ENCODE results near the gene MEN1.
A peak's percentile ranks its signal among the peaks of the same experiment; 100 is the strongest.

MEN1 gene

DNA sequence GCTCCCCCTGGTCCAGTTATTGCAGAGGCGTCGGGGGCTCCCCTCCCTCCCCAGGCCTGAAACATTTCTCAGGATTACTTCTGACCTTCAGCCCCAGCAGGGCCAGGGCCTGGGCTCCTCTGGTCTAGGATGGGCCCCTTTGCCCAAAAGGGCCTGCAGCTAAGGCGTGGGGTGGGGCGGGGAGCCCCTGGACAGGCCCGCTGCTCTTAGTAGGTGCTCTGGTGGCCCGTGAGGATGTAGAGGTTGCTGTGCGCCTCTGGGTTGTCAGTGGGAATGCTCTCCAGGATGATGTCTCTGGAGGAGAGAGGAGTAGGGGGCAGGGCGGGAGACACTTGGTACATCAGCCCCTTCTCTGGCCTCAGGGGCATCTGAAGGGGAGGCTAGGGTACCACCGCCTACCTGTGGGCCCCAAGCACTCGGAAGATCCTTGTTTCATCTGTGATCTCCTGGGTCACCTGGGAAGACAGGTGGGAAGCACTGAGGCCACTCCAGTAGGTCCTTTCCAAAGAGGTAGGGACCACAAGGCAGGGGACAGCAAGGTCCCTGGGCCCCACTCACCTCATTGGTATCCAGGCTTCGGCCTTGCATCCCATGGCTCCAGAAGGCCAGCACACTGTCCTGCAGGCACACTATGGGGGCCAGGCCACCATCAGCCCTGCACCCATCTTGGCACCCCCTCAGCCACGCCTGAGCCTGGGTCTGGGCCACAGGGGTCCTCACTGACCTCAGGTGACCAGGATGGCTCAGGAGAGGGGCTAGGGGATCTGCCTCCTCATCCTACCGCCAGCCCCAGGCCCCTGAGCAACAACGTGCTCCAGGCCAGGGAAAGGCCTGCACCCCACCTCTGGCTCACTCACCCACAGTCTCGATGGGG lies 20.8 kb downstream of the MEN1 start:
- no peaks in the 10 kb centered on the region for H3K27me3 Mint-ChIP-seq
- peaks cover 2% of the 10 kb centered on the region for H3K36me3 Mint-ChIP-seq
- no peak overlapping the region for H3K4me3 Mint-ChIP-seq
- no peaks in the 10 kb centered on the region for H3K9me3 Mint-ChIP-seq
- no peak overlapping the region for H3K27ac Mint-ChIP-seq
- peaks cover 22% of the 10 kb centered on the region for H3K4me1 Mint-ChIP-seq

DNA sequence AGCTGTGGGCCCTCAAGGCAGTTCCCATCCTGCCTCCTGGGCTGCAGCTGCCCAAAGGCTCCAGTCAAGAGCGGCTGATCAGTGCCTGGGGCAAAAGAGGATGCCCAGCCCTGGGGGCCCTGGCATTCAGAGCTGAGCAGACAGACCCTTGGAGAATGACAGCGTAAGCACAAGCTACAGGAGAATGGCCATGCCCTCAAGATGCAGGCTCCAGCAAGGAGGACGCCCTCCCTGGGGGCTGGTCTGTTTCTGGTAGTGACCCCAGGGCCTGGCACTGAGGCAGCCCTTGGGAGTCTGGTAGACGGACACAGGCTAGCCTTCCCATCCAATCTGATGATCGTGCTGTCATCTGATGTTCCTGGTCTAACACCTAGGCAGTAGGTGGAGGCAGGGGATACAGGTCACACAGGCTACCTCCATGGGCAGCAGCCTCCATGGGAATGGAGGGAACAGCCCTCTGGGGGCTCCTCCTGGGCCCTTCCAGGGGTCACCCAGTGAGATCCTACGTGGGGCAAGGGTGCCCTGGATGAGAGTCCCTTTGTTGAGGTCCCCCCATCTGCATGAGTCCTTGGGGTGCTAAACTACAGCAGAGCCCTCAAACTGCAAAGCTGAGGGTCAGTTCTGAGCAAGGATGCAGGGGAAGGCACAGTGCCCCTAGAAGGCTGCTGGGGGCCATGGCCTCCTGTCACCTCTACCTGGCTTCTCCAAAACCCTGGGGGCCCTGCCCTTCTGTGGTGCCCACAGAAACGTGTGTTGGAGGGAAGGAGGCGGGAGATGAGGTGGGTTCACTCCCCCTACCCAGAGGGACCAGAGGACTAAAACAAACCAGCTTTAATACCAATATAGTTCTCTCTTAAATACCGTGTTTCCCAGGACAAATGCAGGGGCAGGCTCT lies 21.8 kb downstream of the MEN1 start:
- Mint-ChIP-seq H3K36me3 (peaks cover 2% of the 10 kb centered on the region), H3K27me3 (no peaks in the 10 kb centered on the region), H3K27ac (no peak overlapping the region), H3K4me3 (no peak overlapping the region), H3K4me1 (peaks cover 12% of the 10 kb centered on the region), H3K9me3 (no peaks in the 10 kb centered on the region)

DNA sequence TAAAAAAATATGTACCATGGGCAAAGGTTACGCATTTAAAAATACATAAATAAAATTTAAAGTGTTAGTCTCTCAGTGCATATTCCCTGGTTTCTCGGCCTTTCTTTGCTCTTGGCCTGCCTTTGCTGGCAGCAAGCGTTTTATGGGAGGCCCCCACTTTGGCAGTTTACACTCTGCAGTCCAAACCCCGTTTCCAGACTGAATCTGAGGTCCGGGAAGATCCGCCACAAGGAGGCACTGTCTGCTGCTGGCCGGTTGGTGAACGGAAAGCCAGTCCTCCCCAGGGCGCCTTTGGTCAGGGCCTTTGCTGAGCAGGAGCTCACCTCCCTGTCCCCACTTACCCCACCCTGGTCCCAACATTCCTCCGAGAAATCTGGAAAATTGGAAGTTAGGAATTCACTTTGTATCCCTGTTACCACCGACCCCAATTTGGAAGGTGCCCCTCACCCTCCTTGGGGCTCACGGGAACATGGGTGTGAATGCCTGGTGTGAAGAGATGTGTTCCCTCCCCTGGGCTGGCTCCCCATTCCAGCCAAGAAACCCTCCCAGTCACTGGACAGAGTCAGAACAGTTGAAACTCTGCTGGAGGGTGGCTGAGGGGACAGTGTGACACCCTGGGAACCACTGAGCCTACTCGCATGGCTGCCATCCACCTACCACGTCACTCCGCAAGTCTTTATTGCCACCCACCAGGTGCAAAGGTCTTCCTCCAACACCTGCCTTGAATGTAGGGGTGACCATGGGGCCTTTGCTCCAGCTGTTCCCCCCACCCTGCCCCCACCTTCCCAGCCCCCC lies 22.6 kb downstream of the MEN1 start:
- Mint-ChIP-seq H3K4me3 (no peak overlapping the region), H3K27ac (no peak overlapping the region), H3K27me3 (no peaks in the 10 kb centered on the region), H3K36me3 (peaks cover 2% of the 10 kb centered on the region), H3K4me1 (peaks cover 9% of the 10 kb centered on the region), H3K9me3 (no peaks in the 10 kb centered on the region)

DNA sequence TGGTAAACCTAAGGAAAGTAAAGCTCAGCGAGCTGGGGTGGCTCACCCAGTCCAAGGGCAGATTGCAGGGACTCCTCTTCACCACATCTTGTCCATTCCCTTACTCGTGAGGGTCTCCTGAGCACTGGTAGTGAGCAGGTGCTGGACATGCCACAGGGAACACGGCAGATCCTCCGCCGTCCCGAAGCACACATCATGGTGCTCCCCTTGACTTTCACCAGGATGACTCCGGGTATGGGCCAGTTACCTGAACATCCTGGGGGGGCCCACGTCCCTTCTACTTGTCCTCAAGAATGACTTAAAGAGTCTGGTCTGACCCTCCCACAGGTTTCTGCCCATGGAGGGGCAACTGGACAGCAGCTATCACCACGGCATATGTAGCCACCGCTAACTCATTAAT lies 24.0 kb downstream of the MEN1 start:
- Mint-ChIP-seq H3K27me3 (no peaks in the 10 kb centered on the region), H3K4me1 (peaks cover 14% of the 10 kb centered on the region), H3K36me3 (peaks cover 2% of the 10 kb centered on the region), H3K9me3 (no peaks in the 10 kb centered on the region), H3K4me3 (no peak overlapping the region), H3K27ac (no peak overlapping the region)

DNA sequence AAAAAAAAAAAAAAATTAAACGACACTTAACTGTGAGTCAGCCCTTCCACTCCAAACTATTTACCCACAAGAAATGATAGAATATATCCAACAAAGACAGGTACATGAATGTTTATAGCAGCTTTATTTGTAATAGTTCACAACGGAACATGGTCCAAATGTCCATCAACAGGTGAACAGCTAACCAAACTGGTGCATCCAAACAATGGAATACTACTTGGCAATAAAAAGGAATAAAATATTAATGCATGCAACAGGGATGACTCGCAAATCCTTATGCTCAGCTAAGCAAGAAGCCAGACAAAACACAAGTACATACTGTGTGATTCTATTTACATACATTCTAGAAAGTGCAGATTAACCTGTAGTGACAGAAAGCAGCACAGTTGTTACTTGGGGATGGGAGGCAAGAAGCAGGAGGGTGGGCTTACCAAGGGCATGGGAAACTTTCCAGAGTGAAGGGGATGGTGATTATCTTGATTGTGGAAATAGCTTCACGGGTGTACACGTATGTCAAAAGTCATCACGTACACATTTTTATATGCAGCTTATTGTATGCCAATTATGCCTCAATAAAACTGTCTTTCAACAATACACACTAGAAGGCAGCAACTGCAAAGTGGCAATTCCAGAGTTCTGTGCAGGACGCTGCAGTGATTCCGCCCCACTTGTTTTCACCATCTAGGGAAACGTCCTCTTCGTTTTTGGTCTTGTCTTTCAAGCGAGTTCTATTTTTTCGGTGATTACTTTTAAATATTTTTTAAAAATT lies 25.4 kb downstream of the MEN1 start:
- H3K4me1 Mint-ChIP-seq, result peaks cover 27% of the 10 kb centered on the region
- H3K4me3 Mint-ChIP-seq, result no peak overlapping the region
- H3K9me3 Mint-ChIP-seq, result no peaks in the 10 kb centered on the region
- peaks cover 2% of the 10 kb centered on the region for H3K36me3 Mint-ChIP-seq
- peak overlapping the region; percentile 59 for H3K27ac Mint-ChIP-seq
- no peaks in the 10 kb centered on the region for H3K27me3 Mint-ChIP-seq

DNA sequence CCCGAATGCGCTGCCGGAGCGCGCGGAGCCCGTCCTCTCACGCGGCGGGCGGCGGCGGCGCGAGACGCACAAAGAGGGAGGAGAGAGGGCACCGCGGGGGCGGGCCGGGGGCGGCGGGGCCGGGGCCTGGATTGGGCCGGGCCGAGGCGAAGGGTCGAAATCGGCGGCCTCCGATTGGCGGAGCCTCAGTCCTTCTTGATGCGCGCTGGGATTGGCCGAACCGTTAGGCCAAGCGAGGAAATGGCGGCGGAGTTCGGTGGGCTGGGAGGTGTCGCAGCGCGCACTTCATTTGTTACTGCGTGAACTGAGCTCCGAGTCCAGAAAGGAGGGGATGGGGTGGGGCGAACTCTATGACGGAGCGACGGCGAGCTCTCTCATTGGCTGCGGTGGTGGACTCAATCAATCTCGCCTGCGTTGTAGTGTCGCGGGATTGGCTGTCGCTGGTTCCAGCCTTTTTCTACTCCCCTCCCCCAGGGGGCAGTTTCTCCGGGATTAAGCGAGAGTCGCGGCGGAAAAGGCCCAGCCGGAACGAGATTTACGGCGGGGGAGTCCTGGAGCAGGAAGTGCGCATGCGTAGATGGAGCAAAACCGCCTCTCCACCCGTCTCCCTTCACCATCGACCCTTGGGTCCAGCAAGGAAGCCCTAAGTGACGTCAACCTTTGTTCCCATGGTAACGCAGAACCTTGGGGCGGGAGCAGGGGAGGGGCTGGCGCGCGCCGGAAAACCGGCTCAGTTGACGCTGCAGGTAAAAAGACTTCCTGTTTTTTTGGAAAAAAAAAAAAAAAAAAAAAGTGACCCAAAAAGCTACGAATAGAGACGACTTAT lies 31.7 kb downstream of the MEN1 start, which contains the start of gene SF1:
Gene SF1 (minus strand): TSS at position 70 of the 826 bp plus-strand sequence. CDS start 150 bp downstream, outside the sequence.
- Mint-ChIP-seq H3K9me3 (no peaks in the 10 kb centered on the region), H3K4me3 (peak within 1 kb of the TSS; percentile 95), H3K4me1 (peaks cover 61% of the 10 kb centered on the region), H3K36me3 (peaks cover 24% of the 10 kb centered on the region), H3K27ac (peak within 1 kb of the TSS; percentile 99), H3K27me3 (no peaks in the 10 kb centered on the region)

DNA sequence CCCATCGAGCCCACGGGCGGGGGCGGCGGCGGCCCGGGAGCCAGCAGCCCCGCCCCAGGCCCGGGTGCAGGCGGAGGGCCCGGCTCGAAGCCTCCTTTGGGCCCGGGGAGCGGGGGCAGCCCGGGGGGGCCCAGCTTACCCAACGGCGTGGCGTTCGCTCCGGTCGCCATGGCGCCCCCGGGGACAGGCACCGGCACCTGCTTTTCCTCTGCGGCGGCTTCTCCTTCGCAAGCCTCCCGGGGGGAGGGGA lies 32.2 kb downstream of the MEN1 start:
- Mint-ChIP-seq H3K9me3 (no peaks in the 10 kb centered on the region), H3K36me3 (peaks cover 29% of the 10 kb centered on the region), H3K4me3 (peak overlapping the region; percentile 95), H3K4me1 (peaks cover 66% of the 10 kb centered on the region), H3K27ac (no peak overlapping the region), H3K27me3 (no peaks in the 10 kb centered on the region)

DNA sequence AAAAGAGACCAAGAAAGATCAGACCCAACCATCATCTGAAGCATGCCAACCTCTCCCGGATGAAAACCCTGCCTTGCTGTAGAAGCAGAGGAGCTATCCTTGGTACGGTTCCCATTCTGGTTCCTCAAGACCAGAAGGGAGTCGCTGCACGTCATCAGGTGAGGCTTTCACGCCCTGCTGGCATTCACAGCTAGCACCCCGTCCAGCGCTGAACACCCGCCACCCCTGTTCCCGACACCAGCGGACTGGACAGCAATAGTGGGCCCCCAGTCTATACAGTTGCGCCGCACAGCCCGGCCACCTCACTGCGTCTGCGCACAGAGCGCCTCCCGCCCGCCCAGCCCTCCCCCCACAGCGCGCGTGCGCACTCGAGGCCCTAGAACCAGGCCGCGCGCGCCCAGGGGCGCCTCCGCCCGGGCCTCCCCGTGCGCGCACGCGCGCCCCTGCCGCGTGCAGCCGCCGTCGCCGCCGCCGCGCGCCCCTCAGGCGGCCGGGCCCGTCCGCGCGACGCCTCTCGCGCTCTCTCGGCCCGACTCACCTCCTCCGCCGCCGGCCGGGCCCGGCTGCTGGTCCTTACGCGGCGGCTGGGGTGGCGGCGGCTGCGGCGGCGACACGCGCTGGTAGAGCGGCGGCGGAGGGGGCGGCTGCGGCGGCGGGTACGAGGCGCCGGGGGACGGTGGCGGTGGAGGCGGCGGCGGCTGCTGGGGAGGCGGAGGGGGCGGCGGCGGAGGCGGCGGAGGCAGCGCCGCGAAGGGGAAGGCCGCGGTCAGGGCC lies 32.7 kb downstream of the MEN1 start:
- no peaks in the 10 kb centered on the region for H3K9me3 Mint-ChIP-seq
- peak overlapping the region; percentile 95 for H3K4me3 Mint-ChIP-seq
- H3K27ac Mint-ChIP-seq, result peak overlapping the region; percentile 86
- peaks cover 31% of the 10 kb centered on the region for H3K36me3 Mint-ChIP-seq
- no peaks in the 10 kb centered on the region for H3K27me3 Mint-ChIP-seq
- H3K4me1 Mint-ChIP-seq, result peaks cover 71% of the 10 kb centered on the region

DNA sequence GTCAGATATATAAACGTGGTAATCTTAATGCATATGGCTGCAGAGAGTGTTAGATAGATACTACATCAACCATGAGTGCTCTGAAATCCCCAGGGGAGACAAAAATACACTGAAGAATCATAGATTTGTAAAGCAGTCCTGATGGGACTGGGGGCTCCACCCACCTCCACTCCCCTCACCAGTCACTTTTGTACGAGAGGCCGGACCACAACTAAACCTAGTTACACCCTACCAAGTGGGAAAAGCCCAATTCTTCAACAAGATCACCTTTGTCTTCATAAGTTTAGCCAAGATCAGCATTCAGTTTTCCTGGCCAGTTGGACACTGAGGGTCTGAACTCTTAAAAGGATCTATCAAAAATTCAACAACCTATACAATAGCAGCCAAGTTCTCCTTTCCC lies 33.5 kb downstream of the MEN1 start:
- peaks cover 74% of the 10 kb centered on the region for H3K4me1 Mint-ChIP-seq

DNA sequence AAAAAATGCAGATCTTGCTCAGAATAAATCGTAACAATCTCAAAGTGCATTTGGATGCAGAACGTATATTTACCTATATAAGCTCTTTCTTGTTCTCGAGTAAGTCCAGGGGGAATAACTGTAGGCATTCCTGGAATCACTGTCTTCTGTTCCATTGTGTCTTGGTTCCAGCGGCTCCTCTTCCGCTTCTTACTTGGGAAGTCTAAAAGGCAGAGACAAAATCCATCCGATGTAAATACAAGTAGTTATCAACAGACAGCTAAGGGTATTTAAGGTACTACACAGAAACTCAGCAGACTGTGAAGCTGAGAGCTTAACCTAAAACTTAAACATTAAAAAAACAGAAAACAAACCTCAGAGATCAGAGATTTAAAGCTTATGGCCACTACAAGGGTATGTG lies 33.9 kb downstream of the MEN1 start:
- Mint-ChIP-seq H3K4me3 (peak overlapping the region; percentile 95), H3K27ac (peak overlapping the region; percentile 86), H3K4me1 (peaks cover 79% of the 10 kb centered on the region), H3K9me3 (no peaks in the 10 kb centered on the region), H3K27me3 (no peaks in the 10 kb centered on the region), H3K36me3 (peaks cover 38% of the 10 kb centered on the region)

More for the DNA sequence above, 33.5 kb downstream of the MEN1 start:
- Mint-ChIP-seq H3K9me3 (no peaks in the 10 kb centered on the region), H3K36me3 (peaks cover 36% of the 10 kb centered on the region), H3K27me3 (no peaks in the 10 kb centered on the region), H3K4me3 (peak overlapping the region; percentile 95), H3K27ac (peak overlapping the region; percentile 86)

DNA sequence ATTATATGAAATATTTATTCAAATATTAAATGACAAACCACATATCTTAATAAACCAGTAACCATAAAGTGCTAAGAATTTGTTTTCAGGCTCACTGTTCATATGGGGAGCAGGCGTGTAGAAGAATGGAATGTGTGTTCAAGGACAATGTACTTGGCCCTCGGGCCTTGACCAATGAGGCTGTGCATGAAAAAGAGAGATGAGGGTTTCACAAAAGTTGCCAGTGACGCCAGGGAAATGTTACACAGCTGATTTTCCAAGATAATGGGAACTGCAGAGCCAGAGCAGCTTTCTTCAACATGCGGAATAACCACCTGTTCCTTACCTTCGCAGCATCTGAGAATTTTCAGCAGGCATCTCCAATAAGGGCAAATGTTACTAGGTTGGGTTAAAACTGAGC lies 36.2 kb downstream of the MEN1 start:
- Mint-ChIP-seq H3K27me3 (no peaks in the 10 kb centered on the region), H3K9me3 (no peaks in the 10 kb centered on the region), H3K4me3 (peak overlapping the region; percentile 95), H3K27ac (peak overlapping the region; percentile 46), H3K4me1 (peaks cover 75% of the 10 kb centered on the region), H3K36me3 (peaks cover 44% of the 10 kb centered on the region)

DNA sequence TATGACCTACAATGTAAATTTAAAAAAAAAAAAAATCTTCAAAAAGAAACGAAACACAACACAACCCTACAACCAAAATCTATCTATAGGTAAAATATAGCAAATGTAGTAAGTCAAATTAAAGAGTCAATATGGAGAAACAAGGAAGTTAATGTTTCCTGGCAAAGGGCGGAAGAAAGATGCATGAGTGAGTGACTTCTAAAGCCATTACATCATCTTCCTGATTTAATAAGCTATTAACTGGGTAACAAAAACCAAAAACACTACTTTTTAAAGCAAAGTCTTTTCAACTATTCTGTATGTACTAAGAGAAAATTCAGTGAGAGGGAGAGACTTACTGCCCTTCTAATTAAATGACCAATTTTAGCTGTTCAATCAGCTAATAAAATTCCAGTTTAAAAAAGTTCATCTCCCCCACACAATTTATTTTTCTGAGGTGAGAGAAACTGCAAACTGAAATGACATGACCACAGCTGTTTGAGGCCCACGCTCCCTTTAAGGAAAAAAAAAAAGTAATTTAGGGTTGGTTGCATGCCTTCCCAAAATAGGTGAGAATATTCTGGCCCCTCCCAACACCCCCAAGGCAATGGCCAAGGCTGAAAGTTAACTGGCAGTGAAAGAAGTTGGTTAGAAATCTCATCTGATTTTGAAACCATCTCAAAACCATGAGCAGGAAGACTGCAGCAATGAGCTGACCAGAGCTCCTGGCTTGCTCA lies 37.9 kb downstream of the MEN1 start:
- peaks cover 51% of the 10 kb centered on the region for H3K36me3 Mint-ChIP-seq
- H3K4me1 Mint-ChIP-seq, result peaks cover 90% of the 10 kb centered on the region
- H3K9me3 Mint-ChIP-seq, result no peaks in the 10 kb centered on the region
- no peaks in the 10 kb centered on the region for H3K27me3 Mint-ChIP-seq
- H3K27ac Mint-ChIP-seq, result peak overlapping the region; percentile 85
- peak overlapping the region; percentile 69 for H3K4me3 Mint-ChIP-seq

DNA sequence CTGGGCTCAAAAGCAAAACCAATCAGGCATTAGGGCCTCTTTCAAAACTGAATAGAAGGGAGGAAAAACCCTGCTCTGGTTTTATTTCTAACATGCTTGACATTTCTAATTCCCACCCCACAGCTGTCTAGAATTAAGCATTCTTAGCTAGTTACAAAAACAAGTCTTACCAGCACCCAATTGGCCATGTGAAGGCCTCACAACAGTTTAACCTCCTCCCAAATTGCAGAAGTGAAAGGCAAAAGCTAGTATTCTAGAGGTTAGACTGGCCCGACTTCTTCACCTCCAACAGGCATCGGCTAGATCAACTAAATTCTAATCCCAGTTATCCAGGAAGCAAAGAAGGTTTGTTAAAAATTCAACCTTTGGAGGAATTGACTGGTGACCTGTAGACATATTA lies 38.5 kb downstream of the MEN1 start:
- peaks cover 45% of the 10 kb centered on the region for H3K36me3 Mint-ChIP-seq
- no peaks in the 10 kb centered on the region for H3K9me3 Mint-ChIP-seq
- H3K27me3 Mint-ChIP-seq, result no peaks in the 10 kb centered on the region
- peak overlapping the region; percentile 69 for H3K4me3 Mint-ChIP-seq
- peak overlapping the region; percentile 85 for H3K27ac Mint-ChIP-seq
- H3K4me1 Mint-ChIP-seq, result peaks cover 95% of the 10 kb centered on the region
